IgD-negative memory B cell (primary cell): ENCODE results near the gene CNNM1. TPM values are rescaled to one million over a fixed set of nuclear protein-coding genes. Genes with fewer than 3 reads are reported as not detected.

Experiments used
- H3K27ac Mint-ChIP-seq, 3 donors: one replicate each; pipeline ENCODE4 v1.8.0; 2020 to 2022; ENCODE audit warnings: mild to moderate bottlenecking in 3 of 3, mixed read lengths in 3 of 3, moderate library complexity in 1 of 3
- H3K27me3 Mint-ChIP-seq: one replicate; pipeline ENCODE4 v1.8.0; 2021; ENCODE audit warnings: mixed read lengths
- H3K36me3 Mint-ChIP-seq: one replicate; pipeline ENCODE4 v1.8.0; 2020; ENCODE audit warnings: mild to moderate bottlenecking, mixed read lengths
- H3K4me1 Mint-ChIP-seq, 3 donors: one replicate each; pipeline ENCODE4 v1.8.0; 2020 to 2022; ENCODE audit warnings: mixed read lengths in 3 of 3, mild to moderate bottlenecking in 1 of 3
- H3K4me3 Mint-ChIP-seq, 4 donors: one replicate each; pipeline ENCODE4 v1.8.0; 2020 to 2022; ENCODE audit warnings: mild to moderate bottlenecking in 4 of 4, mixed read lengths in 4 of 4, moderate library complexity in 3 of 4
- H3K9me3 Mint-ChIP-seq, 3 donors: one replicate each; pipeline ENCODE4 v1.8.0; 2020 to 2021; ENCODE audit warnings: mixed read lengths in 3 of 3, mild to moderate bottlenecking in 1 of 3
- polyA plus RNA-seq: library from polyadenylated mRNA; unstranded; fragments of 300-500 nt; fragmentation: Illumina TruSeq; gene quantifications from one replicate; pipeline ENCODE4 v1.2.3, GENCODE V29; 2021

CNNM1 gene
- polyA plus RNA-seq, 1 donor from 2014 or later, result not detected

DNA sequence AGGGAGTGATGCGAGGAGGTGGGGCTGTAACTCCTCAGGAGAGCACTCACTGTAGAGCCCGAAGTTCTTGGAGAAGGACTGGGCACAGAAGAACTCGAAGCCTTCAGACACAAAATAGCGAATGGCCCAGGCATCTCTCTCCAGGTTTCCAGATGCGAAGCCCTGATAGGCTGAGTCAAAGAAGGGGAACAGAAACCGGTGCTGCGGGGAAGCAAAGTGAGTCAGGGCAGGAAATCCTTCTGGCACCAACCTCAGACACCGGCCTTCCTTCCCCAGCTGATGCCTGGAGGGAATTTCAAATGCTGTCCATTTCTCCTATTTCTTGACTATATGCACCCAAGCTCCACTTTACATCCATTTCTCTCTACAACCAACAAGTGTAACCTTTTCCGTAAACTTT, 74.5 kb downstream of the CNNM1 start:
- H3K27ac Mint-ChIP-seq, result no peak overlapping the region
- peaks cover 11% of the 10 kb centered on the region for H3K36me3 Mint-ChIP-seq
- peaks cover 0 to 2% (median 0%) of the 10 kb centered on the region in 3 donors for H3K9me3 Mint-ChIP-seq
- H3K4me3 Mint-ChIP-seq, result peak overlapping the region in 1 of 4 donors; percentile 28
- H3K27me3 Mint-ChIP-seq, result no peaks in the 10 kb centered on the region
- peaks cover 0 to 9% (median 8%) of the 10 kb centered on the region in 3 donors for H3K4me1 Mint-ChIP-seq

DNA sequence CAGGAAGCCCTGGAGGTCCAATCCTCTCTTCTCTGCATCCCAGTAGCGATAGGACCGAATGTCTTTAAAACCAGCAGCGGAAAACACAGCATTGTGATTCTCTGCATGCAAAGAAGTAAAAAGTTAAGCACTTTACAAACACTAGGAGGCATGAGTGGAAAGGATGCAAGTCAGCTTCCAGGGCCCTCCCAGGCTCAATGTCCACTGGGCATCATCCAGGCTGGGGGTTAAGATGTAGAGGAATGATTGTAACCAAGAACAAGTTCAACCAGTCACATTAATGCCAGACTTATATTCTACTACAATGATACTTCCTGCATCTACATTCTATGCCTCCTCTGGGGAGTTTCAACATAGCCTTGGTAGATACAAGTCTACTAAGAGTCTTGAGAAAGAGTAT, 77.0 kb downstream of the CNNM1 start:
- no peak overlapping the region for H3K4me3 Mint-ChIP-seq
- no peaks in the 10 kb centered on the region for H3K27me3 Mint-ChIP-seq
- H3K36me3 Mint-ChIP-seq, result peaks cover 13% of the 10 kb centered on the region
- peaks cover 0 to 2% (median 0%) of the 10 kb centered on the region in 3 donors for H3K9me3 Mint-ChIP-seq
- H3K4me1 Mint-ChIP-seq, result peaks cover under 1 to 10% (median 9%) of the 10 kb centered on the region in 3 donors
- H3K27ac Mint-ChIP-seq, result no peak overlapping the region

DNA sequence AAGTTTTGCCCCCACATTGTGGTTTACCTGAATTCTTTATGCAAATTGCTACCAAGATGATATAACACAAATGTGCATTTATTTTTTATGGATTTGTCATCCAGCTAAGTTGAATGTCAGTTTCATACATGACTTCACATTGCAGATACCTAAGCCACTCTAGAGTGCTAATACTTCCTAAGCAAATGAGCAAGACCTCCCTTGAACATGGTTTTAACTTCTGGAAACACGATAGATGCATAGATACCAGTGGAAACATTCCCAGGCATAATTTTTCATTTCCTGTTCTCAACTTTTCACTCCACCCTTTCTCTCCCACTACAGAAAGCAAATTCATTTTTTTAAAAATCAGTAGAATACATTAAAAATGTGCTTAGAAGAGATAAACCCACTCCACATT, 81.0 kb downstream of the CNNM1 start:
- Mint-ChIP-seq H3K4me3 (no peak overlapping the region), H3K4me1 (peaks cover 0 to 2% (median 1%) of the 10 kb centered on the region in 3 donors), H3K9me3 (peaks cover 0 to 2% (median 0%) of the 10 kb centered on the region in 3 donors), H3K27me3 (no peaks in the 10 kb centered on the region), H3K36me3 (peaks cover 13% of the 10 kb centered on the region), H3K27ac (no peak overlapping the region)

DNA sequence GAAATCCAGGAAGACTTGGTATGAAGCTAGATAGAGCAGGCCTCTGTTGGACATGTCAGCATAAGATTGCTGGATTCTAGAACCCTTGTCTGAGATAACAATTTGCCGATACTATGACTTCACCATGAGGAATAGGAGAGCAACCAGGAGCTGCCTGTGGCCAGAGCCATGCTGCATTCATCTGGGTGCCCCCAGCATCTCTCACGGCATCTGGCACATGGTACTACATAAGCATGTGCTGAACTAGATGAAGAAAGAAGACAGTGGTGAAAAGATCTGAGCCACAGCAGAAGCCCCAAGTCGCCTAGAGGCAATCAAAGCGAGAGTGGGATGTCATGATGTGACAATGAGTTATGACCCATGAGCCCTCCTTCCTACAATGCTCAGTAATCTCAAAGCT, 81.7 kb downstream of the CNNM1 start:
- Mint-ChIP-seq H3K4me3 (no peak overlapping the region), H3K27me3 (no peaks in the 10 kb centered on the region), H3K4me1 (peaks cover 0 to 2% (median 1%) of the 10 kb centered on the region in 3 donors), H3K27ac (no peak overlapping the region), H3K9me3 (peaks cover 0 to 2% (median 0%) of the 10 kb centered on the region in 3 donors), H3K36me3 (peaks cover 9% of the 10 kb centered on the region)

DNA sequence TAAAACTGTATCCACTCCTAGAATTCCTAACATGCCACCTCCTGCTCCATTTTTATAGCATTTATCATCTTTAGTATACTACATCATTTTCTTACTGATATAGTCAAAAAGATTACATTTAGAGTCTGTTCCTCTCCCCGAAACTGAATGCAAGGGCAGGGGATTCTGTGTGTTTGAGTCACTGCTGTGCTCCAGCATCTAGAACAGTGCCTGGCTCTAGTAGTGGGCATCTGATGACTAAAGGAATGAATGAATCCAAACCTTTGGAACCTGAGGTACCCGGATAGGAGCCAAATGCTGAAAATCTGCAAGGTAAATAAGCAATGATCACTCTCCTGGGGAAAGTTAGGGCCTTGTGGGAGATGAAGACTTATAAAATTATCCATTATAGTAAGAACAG, 82.4 kb downstream of the CNNM1 start:
- H3K9me3 Mint-ChIP-seq, result no peaks in the 10 kb centered on the region
- peaks cover 11% of the 10 kb centered on the region for H3K36me3 Mint-ChIP-seq
- no peak overlapping the region for H3K27ac Mint-ChIP-seq
- H3K27me3 Mint-ChIP-seq, result no peaks in the 10 kb centered on the region
- no peak overlapping the region for H3K4me3 Mint-ChIP-seq
- peaks cover 0 to 2% (median 1%) of the 10 kb centered on the region in 3 donors for H3K4me1 Mint-ChIP-seq

DNA sequence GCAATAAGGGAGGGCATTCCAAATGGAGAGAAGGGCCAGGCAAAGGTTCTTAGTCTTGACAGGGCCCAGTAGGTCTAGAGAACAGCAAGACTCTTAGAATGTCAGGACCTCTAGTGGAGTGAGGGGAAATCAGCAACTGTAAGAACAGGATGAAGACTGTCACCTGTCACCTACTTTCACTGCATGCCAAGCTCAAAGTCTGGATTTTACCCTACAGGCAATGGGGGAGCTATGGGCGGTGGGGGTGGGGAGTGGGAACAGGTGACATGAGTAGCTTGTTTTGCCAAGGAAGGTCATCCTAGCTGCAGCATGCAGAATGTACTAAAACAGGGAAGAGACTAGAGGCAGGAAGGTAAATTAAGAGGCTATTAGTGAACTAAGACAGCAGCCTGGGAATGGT, 82.9 kb downstream of the CNNM1 start:
- Mint-ChIP-seq H3K4me1 (peaks cover 0 to 2% (median 1%) of the 10 kb centered on the region in 3 donors), H3K36me3 (peaks cover 11% of the 10 kb centered on the region), H3K4me3 (no peak overlapping the region), H3K9me3 (no peaks in the 10 kb centered on the region), H3K27ac (no peak overlapping the region), H3K27me3 (no peaks in the 10 kb centered on the region)

DNA sequence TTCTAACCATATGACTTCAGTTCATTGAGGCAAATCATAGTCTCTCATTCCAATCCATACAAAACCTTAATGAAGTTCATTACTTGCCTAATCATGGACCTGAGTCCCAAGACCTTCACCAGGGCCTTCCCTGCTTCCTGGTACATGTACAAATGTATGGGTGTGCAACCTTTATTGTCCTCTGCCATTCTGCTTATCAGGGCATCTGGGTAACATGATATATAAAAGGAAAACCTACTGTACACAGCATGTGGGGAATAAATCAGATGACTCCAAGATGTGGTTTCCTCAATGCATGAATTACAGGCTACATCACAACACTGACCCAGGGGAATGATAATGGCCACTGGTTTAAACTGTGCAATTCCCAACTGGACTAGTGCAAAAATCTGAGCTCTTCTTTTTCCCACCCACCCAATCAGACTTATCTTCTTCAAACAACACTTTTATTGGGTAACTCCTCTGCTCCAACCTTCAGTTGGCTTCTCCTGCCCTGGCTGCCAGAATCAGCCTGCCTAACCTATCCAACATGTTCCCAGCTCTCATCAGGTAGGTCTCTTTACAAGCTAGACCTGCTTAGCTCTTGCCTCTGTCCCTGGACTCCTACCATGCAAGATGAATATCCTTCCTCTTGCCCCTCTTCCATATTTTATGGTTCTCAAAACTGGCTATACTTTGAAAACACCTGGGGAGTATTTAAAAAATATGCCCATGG, 89.9 kb downstream of the CNNM1 start:
- no peak overlapping the region for H3K4me3 Mint-ChIP-seq
- peaks cover 18% of the 10 kb centered on the region for H3K36me3 Mint-ChIP-seq
- H3K27ac Mint-ChIP-seq, result no peak overlapping the region
- peaks cover 0 to 2% (median 0%) of the 10 kb centered on the region in 3 donors for H3K9me3 Mint-ChIP-seq
- no peaks in the 10 kb centered on the region for H3K27me3 Mint-ChIP-seq
- peaks cover 0 to 3% (median 0%) of the 10 kb centered on the region in 3 donors for H3K4me1 Mint-ChIP-seq

DNA sequence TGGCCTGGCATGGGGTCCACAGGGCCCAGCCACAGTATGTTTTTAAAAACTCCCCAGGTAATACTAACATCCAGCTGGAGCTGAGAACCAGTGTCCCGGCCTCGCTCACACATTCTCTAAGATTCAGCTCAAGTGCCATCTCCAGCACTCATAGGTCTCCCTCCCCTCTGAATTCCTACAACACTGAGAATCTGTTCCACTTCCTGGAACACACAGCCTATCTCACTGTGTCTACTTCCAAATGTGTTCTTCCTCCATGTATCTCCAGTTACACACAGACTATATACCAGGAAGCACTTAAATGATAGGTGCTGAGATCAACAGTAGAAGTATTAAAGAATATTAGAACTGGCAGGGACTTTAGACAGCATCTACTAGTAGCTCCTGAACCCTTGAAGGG, 90.5 kb downstream of the CNNM1 start:
- peaks cover 15% of the 10 kb centered on the region for H3K36me3 Mint-ChIP-seq
- peaks cover 0 to 3% (median 0%) of the 10 kb centered on the region in 3 donors for H3K4me1 Mint-ChIP-seq
- no peaks in the 10 kb centered on the region for H3K27me3 Mint-ChIP-seq
- no peak overlapping the region for H3K4me3 Mint-ChIP-seq
- H3K9me3 Mint-ChIP-seq, result peaks cover 0 to 2% (median 0%) of the 10 kb centered on the region in 3 donors
- no peak overlapping the region for H3K27ac Mint-ChIP-seq

DNA sequence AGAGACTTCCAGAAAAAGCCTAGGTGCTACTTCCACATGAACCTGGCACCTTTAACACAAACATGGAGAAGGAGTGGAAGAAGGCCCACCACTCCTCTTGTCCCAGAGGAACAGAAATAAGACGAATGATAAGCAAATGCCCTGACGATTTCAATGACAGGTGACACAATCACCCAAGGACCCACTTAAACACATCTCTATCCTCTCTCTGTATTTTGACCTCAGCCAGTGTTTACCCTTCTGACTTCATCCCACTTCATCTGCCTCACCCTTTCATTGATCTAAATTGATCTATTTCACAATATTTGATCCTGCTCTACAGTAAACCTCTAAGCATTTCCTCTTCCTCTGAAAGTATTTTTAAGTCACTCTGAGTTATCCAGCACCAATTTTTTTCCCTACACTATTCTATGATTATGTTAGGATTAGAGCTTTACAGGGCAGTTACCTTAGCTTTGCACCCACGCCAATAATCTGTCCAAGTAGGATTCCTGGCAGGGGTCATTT, 92.1 kb downstream of the CNNM1 start:
- no peak overlapping the region for H3K4me3 Mint-ChIP-seq
- H3K27me3 Mint-ChIP-seq, result no peaks in the 10 kb centered on the region
- no peak overlapping the region for H3K27ac Mint-ChIP-seq
- H3K36me3 Mint-ChIP-seq, result peaks cover 18% of the 10 kb centered on the region
- peaks cover 0 to 4% (median 0%) of the 10 kb centered on the region in 3 donors for H3K4me1 Mint-ChIP-seq
- H3K9me3 Mint-ChIP-seq, result peaks cover 0 to 2% (median 0%) of the 10 kb centered on the region in 3 donors

DNA sequence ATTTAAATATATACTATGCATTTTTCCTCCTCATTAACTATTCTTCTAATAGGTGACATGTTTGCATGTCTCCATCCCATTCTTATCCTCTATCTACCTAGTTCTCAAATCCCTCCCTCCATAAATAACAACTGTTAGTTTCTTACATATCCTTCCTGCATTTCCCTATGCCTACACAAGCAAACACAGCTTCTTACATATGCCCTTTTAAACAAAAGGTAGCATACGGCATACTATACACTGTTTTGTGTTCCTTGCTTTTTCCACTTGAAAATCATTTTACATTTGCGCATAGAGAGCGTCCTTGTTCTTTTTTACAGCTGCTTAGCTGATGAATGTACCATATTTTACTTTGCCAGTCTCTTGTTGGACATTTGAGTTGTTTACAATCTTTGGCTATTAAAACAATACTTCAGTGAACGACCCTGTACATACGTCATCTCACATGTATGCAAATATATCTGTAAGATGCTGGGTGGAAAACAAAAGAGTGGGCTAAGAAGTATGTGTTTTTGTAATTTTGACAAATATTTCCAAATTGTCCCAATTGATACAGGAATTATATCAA, 93.5 kb downstream of the CNNM1 start:
- Mint-ChIP-seq H3K4me1 (peaks cover 0 to 6% (median 0%) of the 10 kb centered on the region in 3 donors), H3K27me3 (no peaks in the 10 kb centered on the region), H3K36me3 (peaks cover 15% of the 10 kb centered on the region), H3K4me3 (no peak overlapping the region), H3K9me3 (peaks cover 0 to 2% (median 0%) of the 10 kb centered on the region in 3 donors), H3K27ac (no peak overlapping the region)

DNA sequence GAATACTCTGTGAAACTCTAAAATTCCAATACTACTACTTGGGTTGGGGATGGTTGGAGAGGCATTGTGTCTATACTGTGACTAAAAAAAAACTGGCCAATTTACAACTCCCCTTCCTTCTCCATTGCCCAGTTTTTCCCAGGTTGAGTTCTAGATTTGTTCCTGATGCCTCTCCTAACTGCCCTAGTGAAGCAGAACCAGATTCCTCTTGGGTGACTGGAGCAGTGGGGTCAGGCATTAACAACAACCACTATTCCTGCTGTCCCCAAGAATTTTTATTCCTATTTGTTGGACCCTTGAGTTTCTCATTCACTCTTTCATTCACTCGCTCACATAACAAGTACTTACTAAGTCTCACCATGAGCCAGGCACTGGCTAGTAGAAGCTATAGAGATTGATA, 95.5 kb downstream of the CNNM1 start:
- H3K4me1 Mint-ChIP-seq, result peaks cover 4 to 9% (median 5%) of the 10 kb centered on the region in 3 donors
- H3K4me3 Mint-ChIP-seq, result peak overlapping the region in 1 of 4 donors; percentile 36
- H3K36me3 Mint-ChIP-seq, result peaks cover 9% of the 10 kb centered on the region
- no peak overlapping the region for H3K27ac Mint-ChIP-seq
- no peaks in the 10 kb centered on the region for H3K27me3 Mint-ChIP-seq
- H3K9me3 Mint-ChIP-seq, result no peaks in the 10 kb centered on the region

DNA sequence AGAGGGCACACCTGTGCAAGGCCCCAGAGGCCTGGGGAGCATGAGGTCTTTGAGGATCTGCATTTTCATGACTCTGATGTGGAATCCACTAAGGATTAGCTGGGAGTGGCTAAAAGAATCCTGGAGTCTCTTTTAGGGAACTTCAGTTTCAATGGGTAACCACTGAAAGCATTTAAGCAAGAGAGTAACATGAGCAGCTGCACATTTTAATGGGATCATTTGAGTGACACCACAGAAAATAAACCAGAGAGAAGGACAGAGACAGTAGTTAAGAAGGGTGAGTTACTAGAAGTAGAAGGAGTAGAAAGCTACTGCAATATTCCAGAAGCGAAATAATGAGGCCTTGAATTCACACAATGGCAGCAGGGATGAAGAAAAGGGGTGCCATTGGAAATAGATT, 96.0 kb downstream of the CNNM1 start:
- H3K4me3 Mint-ChIP-seq, result peak overlapping the region in 1 of 4 donors; percentile 36
- peak overlapping the region in 1 of 3 donors; percentile 6 for H3K27ac Mint-ChIP-seq
- peaks cover 5 to 12% (median 8%) of the 10 kb centered on the region in 3 donors for H3K4me1 Mint-ChIP-seq

DNA sequence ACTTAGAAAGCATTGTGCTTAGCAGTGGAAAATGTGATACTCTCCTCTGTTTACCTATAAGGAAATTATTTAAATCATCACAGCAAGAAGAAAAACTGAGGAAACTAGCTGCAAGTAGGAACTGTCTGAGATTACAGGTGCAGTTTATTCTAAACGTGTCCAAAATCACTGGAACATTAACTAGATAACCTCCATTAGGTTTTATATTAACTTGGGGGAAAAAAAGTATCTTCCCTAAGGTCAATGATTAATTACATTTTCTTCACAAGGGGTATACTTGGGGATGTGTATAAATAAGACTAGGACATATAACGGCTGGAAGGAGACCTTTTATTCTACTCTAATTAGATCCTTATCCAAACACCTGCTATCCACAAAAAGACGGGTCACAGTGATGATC, 97.5 kb downstream of the CNNM1 start:
- H3K9me3 Mint-ChIP-seq, result no peaks in the 10 kb centered on the region
- peaks cover 9 to 20% (median 13%) of the 10 kb centered on the region in 3 donors for H3K4me1 Mint-ChIP-seq
- H3K36me3 Mint-ChIP-seq, result peaks cover 9% of the 10 kb centered on the region
- no peak overlapping the region for H3K27ac Mint-ChIP-seq
- H3K4me3 Mint-ChIP-seq, result peak overlapping the region in 1 of 4 donors; percentile 29
- no peaks in the 10 kb centered on the region for H3K27me3 Mint-ChIP-seq

More for the DNA sequence above, 96.0 kb downstream of the CNNM1 start:
- Mint-ChIP-seq H3K27me3 (no peaks in the 10 kb centered on the region), H3K9me3 (no peaks in the 10 kb centered on the region), H3K36me3 (peaks cover 9% of the 10 kb centered on the region)

DNA sequence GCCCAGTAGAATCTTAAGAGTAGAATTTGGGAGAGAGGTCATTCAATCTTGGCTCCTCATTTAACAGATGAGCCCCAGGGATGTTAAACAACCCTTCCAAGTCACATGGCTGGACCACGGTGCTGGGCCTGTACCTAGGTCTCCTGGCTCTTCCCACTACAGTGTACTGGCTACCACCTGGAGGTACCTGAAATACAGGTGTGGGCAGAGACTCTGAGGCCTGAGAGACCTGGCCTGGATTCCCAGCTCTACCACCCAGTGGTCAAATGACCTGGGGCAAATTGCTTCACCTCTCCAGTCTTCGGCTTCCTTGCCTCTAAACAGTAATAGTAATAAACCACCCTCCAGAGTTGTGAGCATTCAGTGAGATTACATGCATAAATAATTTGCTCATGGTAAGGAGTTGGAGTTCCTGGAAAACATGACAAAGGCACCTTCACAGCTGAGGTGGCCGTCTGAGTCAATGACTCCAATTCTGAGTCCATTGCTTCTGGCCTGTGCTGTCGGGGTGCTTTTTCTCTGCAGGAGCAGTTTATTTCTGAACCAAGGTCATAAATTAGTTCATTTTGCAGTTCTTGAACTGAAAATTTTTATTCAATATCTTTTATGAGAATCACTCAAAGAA, 98.5 kb downstream of the CNNM1 start:
- Mint-ChIP-seq H3K4me1 (peaks cover 13 to 25% (median 17%) of the 10 kb centered on the region in 3 donors), H3K9me3 (no peaks in the 10 kb centered on the region), H3K36me3 (peaks cover 6% of the 10 kb centered on the region), H3K4me3 (no peak overlapping the region), H3K27me3 (no peaks in the 10 kb centered on the region), H3K27ac (no peak overlapping the region)

DNA sequence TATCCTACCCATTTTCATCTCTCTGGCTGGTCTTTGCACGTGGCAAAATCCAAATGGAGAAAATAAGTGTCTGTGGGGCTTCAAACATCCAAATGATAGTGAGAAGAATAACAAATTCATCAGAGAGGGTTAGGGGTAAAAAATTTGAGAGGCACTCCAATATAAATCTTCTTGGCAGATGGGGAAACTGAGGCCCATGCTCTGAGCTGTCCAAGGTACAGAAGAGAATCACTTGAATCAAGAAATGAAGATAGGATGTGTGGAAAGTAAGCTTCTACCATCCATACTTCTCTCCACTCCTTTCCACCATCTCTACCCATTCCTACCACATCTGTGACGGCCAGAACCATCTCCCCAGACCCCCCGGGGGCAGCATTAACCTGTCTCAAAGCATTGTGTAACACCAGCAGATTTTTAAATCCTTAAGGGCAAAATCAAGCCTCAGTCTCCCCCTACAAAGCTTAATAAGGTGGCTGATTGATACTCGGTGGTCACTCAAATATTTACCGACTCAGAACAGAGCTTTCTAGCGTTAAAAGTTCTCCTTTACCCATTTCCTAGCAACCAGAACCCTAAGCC, 100.5 kb downstream of the CNNM1 start:
- H3K36me3 Mint-ChIP-seq, result peaks cover 3% of the 10 kb centered on the region

More for the DNA sequence above, 100.5 kb downstream of the CNNM1 start:
- Mint-ChIP-seq H3K27ac (peak overlapping the region; percentile 25 to 97 (median 90)), H3K4me3 (peak overlapping the region; percentile 83 to 99 (median 96)), H3K9me3 (no peaks in the 10 kb centered on the region), H3K4me1 (peaks cover 13 to 26% (median 20%) of the 10 kb centered on the region in 3 donors), H3K27me3 (no peaks in the 10 kb centered on the region)
